HG03575 (cell line): Measurements from ENCODE around the gene GFER.

Source experiments
- ATAC-seq: cut with Tn5 transposase; IDR thresholded peaks from one replicate; pipeline ENCODE4 v1.9.1; 2021; ENCODE audit not compliant: unreplicated experiment, insufficient number of reproducible peaks, low FRiP score; ENCODE audit errors: extremely low read depth

The GFER gene

DNA sequence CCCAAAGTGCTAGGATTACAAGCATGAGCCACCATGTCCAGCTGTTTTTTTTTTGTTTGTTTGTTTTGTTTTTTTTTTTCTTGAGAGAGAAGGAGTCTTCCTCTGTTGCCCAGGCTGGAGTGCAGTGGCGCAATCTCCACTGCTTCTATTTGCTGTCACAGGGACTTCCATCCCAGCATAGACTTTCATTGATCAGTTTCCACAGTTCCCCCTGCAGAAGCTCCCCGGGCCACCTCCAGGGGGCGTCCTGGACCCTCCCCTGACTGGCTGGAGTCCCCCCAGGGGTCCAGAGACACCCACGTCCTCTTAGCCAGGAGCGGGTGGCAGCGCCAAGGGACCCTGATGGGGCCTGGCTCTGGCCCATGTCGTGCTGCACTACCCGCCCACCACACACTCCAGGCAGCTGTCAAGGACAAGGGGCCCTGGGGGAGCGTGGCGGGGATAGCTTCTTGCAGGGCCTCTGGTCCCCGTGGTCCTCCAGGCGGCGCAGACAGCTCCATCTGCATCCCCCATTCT, 32.5 kb downstream of the GFER start:
- ATAC-seq: no peak

DNA sequence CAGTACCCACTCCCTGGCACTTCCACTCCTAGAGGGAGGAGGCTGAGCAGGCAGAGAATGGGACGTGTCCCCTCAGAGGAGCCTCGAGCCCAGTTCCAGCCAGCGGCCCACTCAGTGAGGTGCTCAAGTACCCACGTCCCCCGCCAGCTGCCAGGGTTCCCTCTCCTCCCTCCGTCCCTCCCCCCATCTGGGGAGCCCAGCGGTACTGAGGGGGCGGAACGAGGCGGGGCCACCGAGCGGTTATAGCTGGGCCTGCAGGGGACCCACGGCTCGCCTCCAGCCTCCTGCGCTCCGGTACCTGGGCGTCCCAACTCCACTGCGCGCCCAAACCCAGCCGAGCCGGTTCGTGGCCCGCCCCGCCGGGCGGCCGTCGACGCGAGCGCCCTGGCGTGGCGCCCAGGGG, 35.5 kb downstream of the GFER start, which contains the start of gene NPW:
Gene NPW, plus strand, starts transcription at position 268 of the 403 bp plus-strand sequence.
- no peak for ATAC-seq

DNA sequence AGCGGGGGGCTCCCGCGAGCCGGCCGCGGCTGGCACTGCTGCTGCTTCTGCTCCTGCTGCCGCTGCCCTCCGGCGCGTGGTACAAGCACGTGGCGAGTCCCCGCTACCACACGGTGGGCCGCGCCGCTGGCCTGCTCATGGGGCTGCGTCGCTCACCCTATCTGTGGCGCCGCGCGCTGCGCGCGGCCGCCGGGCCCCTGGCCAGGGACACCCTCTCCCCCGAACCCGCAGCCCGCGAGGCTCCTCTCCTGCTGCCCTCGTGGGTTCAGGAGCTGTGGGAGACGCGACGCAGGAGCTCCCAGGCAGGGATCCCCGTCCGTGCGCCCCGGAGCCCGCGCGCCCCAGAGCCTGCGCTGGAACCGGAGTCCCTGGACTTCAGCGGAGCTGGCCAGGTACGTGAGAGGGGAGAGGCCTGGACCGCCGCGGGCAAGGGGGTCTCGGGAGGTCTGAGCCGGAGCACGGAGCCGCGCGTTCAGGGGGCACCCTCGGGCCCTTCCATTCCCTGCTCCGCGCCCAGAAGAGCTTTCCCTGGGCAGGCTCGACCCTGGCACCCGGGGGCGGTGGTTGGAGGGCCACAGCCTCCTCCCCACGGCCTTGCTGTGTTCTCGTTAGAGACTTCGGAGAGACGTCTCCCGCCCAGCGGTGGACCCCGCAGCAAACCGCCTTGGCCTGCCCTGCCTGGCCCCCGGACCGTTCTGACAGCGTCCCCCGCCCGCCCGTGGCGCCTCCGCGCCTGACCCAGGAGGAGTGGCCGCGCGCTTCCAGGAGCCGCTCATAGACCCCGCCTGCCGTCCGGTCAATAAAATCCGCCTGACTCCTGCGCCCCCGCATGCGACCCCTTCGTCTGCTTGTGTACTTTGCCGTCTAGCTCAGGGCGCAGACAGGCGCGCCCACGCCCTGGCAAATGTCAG, 36.2 kb downstream of the GFER start:
- ATAC-seq: no peak

- no peak for ATAC-seq
Measured at GRCh38 chr16:2022723-2023091, 38.7 kb downstream of the GFER start.

DNA sequence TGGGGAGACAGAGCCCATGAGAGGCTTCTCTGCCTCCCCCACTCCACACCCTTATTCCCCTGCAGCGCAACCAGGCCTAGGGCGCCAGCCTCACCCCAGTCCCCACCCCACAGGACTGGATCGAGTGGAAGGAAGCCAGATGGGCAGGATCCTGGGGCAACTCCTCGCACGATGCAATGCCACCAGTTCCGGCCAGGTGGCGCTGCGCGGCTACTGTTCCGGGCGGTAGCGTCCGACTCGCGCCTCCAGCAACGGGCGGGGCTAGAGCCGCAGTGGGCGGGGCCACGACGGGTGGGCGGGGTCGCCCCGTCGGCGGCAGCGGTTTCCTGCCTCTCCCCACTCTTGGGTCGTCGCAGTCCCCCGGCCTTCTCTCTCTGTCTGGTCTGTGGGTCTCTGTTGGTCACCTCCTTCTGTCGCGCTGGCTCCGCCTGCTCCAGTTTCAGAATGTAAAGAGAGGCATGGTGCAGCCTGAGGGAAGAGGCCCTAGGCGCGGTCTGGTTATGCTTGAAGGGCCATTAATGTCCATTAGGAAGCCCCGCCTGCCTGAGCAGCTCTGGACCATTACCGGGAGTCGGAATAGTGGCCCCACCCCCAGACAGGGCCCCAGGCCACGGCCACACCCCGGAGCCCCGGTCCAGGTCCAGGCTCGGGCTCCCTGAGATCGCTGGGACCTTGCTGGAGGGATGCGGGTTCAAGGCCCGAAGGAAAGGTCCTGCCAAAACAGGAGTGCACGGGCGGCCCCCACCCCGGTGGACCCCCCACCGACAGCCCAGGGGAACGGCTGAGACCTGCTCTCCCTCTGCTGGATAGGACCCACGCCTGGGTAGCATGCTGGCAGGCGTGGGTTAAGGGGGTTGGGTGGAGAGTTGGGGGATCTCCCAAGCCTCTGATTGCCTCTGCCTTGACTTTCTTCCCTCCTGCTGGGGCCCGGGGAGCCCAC, 39.4 kb downstream of the GFER start:
- no peak for ATAC-seq

- ATAC-seq: no peak
Measured at GRCh38 chr16:2024032-2024420, 40.0 kb downstream of the GFER start.

GRCh38 chr16:2025251-2025650, 41.3 kb downstream of the GFER start:
- no peak for ATAC-seq

DNA sequence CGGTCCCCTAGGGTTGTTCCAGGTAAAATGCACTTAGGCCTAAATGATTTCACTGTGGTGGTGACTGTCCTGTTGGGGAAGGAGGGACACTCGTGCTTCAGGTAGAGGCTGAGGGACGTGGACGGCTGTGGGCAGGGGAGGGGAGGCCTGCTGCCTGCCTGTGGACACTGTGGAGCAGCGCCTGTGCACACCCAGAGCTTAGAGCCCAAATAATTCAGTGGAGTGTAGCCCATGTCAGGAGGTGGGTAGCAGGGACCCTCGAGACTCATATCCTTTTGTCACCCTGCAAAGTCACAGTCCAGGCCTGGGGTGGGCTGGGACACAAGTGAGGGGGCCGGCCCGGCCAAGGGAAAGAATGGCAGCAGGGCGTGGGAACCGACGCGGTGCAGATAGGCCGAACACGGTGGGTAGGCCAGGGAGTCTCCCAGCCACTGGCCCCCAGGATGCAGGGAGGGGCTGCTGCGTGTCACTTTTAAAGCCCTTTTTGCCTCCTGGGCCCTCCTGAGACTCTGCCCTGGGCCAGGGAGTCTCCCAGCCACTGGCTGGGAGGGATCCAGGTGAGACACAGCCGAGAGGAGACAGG, 42.0 kb downstream of the GFER start:
- no peak for ATAC-seq

DNA sequence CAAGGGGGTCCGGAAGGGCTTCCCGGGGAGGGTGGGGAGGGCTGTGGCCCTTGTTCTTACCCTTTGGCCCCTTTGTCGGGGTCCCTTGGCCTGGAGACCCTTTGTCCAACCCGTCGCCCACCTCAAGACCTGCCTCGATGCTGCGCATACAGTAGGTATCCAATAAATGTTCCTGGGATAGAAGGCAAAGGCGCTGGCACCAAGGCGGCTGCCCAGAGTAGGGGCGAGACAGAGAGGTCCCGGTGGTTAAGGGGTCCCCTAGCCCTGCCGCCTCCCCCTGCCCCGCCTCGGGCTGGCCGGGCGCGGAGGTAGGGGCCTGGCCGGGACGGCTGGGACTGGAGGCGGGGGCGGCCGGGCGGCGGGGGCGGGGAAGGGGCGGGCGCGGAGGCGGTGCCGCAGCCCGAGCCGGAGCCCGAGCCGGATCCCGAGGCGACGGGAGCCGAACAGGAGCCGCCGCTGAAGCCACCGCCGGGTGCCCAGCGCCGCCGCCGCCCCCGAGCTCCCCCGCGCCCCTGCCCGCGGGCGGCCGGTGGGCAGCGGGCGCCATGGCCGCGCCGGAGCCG, 42.5 kb downstream of the GFER start, which contains the start of gene NHERF2:
Gene NHERF2, plus strand, starts transcription at position 442 of the 563 bp plus-strand sequence. Its CDS starts 104 bp downstream, at position 546.
- no peak for ATAC-seq

- no peak for ATAC-seq
Measured at GRCh38 chr16:2027024-2028010, 43.3 kb downstream of the GFER start.

DNA sequence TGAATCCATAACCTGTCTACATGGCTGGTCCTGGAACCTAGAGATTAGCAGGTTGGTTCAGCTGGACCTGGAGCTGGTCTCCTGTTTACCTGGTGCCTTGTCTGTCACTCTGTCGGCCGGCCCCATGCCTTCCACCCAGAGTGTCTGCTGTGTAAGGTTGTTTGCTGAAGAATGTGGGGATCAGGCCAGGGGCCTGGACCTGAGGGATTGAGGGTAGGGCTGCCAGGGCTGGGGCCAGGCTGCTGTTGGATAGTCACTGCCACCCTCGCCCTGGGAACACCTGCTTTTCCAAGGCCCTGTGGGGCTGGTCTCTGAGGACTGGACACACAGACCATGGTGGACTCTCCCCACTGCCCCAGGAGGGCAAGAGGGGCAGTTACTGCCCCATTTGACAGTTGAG, 44.2 kb downstream of the GFER start:
- no peak for ATAC-seq

GRCh38 chr16:2028620-2029220, 44.7 kb downstream of the GFER start:
- ATAC-seq: no peak

DNA sequence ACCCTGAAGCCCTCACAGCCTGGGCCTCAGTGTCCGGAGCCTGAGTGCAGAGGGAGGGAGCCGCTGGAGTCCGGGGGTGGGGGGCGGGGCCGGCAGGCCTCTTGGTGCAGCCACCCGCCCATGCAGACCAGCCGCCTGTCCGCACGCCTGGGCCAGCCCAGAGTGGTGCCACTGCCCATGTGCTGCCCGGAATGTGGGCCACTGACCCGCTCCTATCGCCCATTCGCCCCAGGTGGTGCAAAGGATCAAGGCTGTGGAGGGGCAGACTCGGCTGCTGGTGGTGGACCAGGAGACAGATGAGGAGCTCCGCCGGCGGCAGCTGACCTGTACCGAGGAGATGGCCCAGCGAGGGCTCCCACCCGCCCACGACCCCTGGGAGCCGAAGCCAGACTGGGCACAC, 45.4 kb downstream of the GFER start:
- no peak for ATAC-seq

DNA sequence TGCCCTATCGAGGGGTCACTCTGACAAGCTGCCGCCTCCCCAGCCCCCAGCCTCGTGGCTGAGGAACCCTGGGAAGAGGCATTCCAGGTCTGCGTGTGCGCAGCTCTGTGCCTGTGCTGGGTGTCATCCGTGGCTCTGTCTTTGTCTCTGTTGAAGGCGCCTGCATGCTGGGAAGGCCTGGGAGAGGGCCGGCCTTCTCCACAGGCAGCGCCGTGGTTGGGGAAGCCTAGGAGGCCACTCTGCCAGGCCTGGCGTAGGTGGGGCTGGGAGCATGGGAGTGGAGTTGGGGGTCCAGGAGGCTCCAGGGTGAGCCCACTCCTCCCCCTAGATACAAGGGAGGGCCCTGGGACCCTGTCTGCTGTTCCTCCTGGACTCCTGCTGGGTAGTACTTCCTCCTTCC, 46.0 kb downstream of the GFER start:
- ATAC-seq: no peak

GRCh38 chr16:2031081-2031577, 47.1 kb downstream of the GFER start:
- no peak for ATAC-seq

- no peak for ATAC-seq
Measured at GRCh38 chr16:2032285-2033056, 48.5 kb downstream of the GFER start.
